SK-N-SH (cell line): ENCODE results near the gene QKI. TPM values are rescaled to one million over a fixed set of nuclear protein-coding genes. Genes with fewer than 3 reads are reported as not detected.

ENCODE experiments used
- CTCF ChIA-PET: fragments of 300-600, 350-600 bp; formaldehyde crosslinking; extraction: SDS; loops from one replicate; lab custom pipeline; 2021; lab: Yijun Ruan, JAX
- POLR2A ChIA-PET: fragments of 350-600 bp; sonication (Branson Sonifier 250); formaldehyde crosslinking; extraction: SDS; loops from one replicate; lab custom pipeline; 2020; ENCODE audit warnings: antibody characterized with exemption, inconsistent platforms; lab: Yijun Ruan, JAX
- DNase-seq: peaks from one replicate; pipeline ENCODE4 v3.0.0; 2012
- H2AFZ ChIP-seq: fragments of 200-600 bp; sonication (generic); 2 replicates; pipeline ENCODE4 v1.8.1; 2016; ENCODE audit warnings: antibody characterized with exemption, mild to moderate bottlenecking, low read depth
- H3F3A ChIP-seq: fragments of 200-600 bp; sonication (generic); replicated peaks from 2 replicates; pipeline ENCODE3; 2016; ENCODE audit warnings: antibody characterized with exemption, mild to moderate bottlenecking; ENCODE audit not compliant: insufficient read depth
- H3K27ac ChIP-seq, 2 experiments: fragments of 200-500 bp in 1 of 2; fragments of 200-600 bp in 1 of 2; sonication (Bioruptor generic) in 1 of 2; sonication (generic), shearing (Covaris generic) in 1 of 2; 2 replicates each; pipeline versions ENCODE4 v1.5.1 to v1.6.1; 2014 to 2016; ENCODE audit warnings: low read depth in 2 of 2, inconsistent platforms in 1 of 2, low read length in 1 of 2, mild to moderate bottlenecking in 1 of 2, mixed read lengths in 1 of 2
- H3K27me3 ChIP-seq: fragments of 200-600 bp; sonication (generic), shearing (Covaris generic); 2 replicates; pipeline ENCODE4 v1.6.1; 2016; ENCODE audit warnings: mixed run types; ENCODE audit not compliant: insufficient read depth
- H3K36me3 ChIP-seq, 2 experiments: fragments of 200-500 bp in 1 of 2; fragments of 200-600 bp in 1 of 2; sonication (Bioruptor generic) in 1 of 2; sonication (generic) in 1 of 2; replicated peaks in 1 of 2; 2 replicates each; pipeline versions ENCODE3 to v1.5.1; 2014 to 2016; ENCODE audit warnings: low read length in 1 of 2, mild to moderate bottlenecking in 1 of 2; ENCODE audit not compliant: insufficient read depth in 2 of 2, control insufficient read depth in 1 of 2
- H3K4me1 ChIP-seq, 2 experiments: fragments of 200-500 bp in 1 of 2; fragments of 200-600 bp in 1 of 2; sonication (Bioruptor generic) in 1 of 2; sonication (generic), shearing (Covaris generic) in 1 of 2; 2 replicates each; pipeline versions ENCODE4 v1.5.1 to v1.6.1; 2014 to 2016; ENCODE audit warnings: low read depth in 1 of 2, low read length in 1 of 2, mixed run types in 1 of 2; ENCODE audit not compliant: insufficient read depth in 2 of 2, control insufficient read depth in 1 of 2
- H3K4me2 ChIP-seq: fragments of 200-600 bp; sonication (generic), shearing (Covaris generic); 2 replicates; pipeline ENCODE4 v1.6.1; 2017; ENCODE audit warnings: mixed run types
- H3K4me3 ChIP-seq, 2 experiments: fragments of 200-500 bp in 1 of 2; fragments of 200-600 bp in 1 of 2; sonication (Bioruptor generic) in 1 of 2; sonication (generic), shearing (Covaris generic) in 1 of 2; 2 replicates each; pipeline versions ENCODE4 v1.5.1 to v1.8.1; 2014 to 2016; ENCODE audit warnings: low read depth in 2 of 2, inconsistent platforms in 1 of 2, low read length in 1 of 2, mild to moderate bottlenecking in 1 of 2, mixed read lengths in 1 of 2, moderate library complexity in 1 of 2
- H3K79me2 ChIP-seq: fragments of 200-600 bp; sonication (generic); 2 replicates; pipeline ENCODE4 v1.8.1; 2017; ENCODE audit warnings: mild to moderate bottlenecking; ENCODE audit not compliant: insufficient read depth
- H3K9ac ChIP-seq: fragments of 200-600 bp; sonication (generic); 2 replicates; pipeline ENCODE4 v1.6.1; 2017; ENCODE audit warnings: mixed run types
- H3K9me2 ChIP-seq: fragments of 200-600 bp; sonication (generic); 2 replicates; pipeline ENCODE4 v1.6.1; 2017; ENCODE audit warnings: mixed run types
- H3K9me3 ChIP-seq: fragments of 200-600 bp; sonication (generic); 2 replicates; pipeline ENCODE4 v1.6.1; 2017; ENCODE audit warnings: mixed run types, mild to moderate bottlenecking, moderate library complexity
- H4K20me1 ChIP-seq: fragments of 200-600 bp; sonication (generic); 2 replicates; pipeline ENCODE4 v1.6.1; 2017; ENCODE audit warnings: mild to moderate bottlenecking, mixed run types; ENCODE audit not compliant: insufficient read depth
- EP300 ChIP-seq, 2 experiments: IDR thresholded peaks; 2 replicates each; pipeline versions ENCODE4 v1.4.0 to v1.6.1; 2012; ENCODE audit warnings: borderline replicate concordance in 1 of 2, low read depth in 1 of 2, low read length in 1 of 2
- FOSL2 ChIP-seq: IDR thresholded peaks from 2 replicates; pipeline ENCODE4 v1.4.0; 2012; ENCODE audit warnings: low read depth, mild to moderate bottlenecking, moderate library complexity, borderline replicate concordance
- GABPA ChIP-seq: IDR thresholded peaks from 2 replicates; pipeline ENCODE4 v1.4.0; 2012; ENCODE audit warnings: low read depth, mild to moderate bottlenecking
- JUND ChIP-seq: IDR thresholded peaks from 2 replicates; pipeline ENCODE4 v1.4.0; 2012
- MAX ChIP-seq: IDR thresholded peaks from 2 replicates; pipeline ENCODE4 v1.4.0; 2012; ENCODE audit warnings: low read depth
- MEF2A ChIP-seq: IDR thresholded peaks from 2 replicates; pipeline ENCODE4 v1.4.0; 2012; ENCODE audit warnings: low read depth, borderline replicate concordance
- MXI1 ChIP-seq: IDR thresholded peaks from 2 replicates; pipeline ENCODE4 v1.6.1; 2012; ENCODE audit warnings: mild to moderate bottlenecking, low read depth, low read length, improper control_type of control experiment
- NFIC ChIP-seq: IDR thresholded peaks from 2 replicates; pipeline ENCODE4 v1.4.0; 2012; ENCODE audit warnings: borderline replicate concordance
- PBX3 ChIP-seq: IDR thresholded peaks from 2 replicates; pipeline ENCODE4; 2012
- REST ChIP-seq: IDR thresholded peaks from 2 replicates; pipeline ENCODE4 v1.6.1; 2012; ENCODE audit warnings: mild to moderate bottlenecking, low read depth, low read length, moderate library complexity
- RXRA ChIP-seq: IDR thresholded peaks from 2 replicates; pipeline ENCODE4 v1.4.0; 2012; ENCODE audit warnings: low read depth, mild to moderate bottlenecking, borderline replicate concordance
- TCF12 ChIP-seq: IDR thresholded peaks from 2 replicates; pipeline ENCODE4 v1.4.0; 2012
- TEAD4 ChIP-seq: IDR thresholded peaks from 2 replicates; pipeline ENCODE4 v1.4.0; 2012; ENCODE audit warnings: mild to moderate bottlenecking, borderline replicate concordance; ENCODE audit not compliant: insufficient read depth
- WGBS: methylation state at CpG from one replicate; pipeline ENCODE4 v1.1.6; 2017; ENCODE audit warnings: low lambda C conversion rate; 5-methylcytosine and 5-hydroxymethylcytosine counted together
- polyA plus RNA-seq, 3 experiments: library from polyadenylated mRNA; depleted of rRNA; stranded (reverse); fragments of >200 nt; gene quantifications; 2 replicates each; pipeline ENCODE4 v1.2.3, GENCODE V29; 2012

QKI gene
- polyA plus RNA-seq, 1 of the 3 experiments (the other 2 are of a cell fraction): 51.1 TPM

- H3K79me2 ChIP-seq: no peaks in the 10 kb centered on the region
- H3K4me2 ChIP-seq: no peak overlapping the region
- peaks cover 5 to 27% of the 10 kb centered on the region in 2 experiments; a peak in 3 of 4 replicates for H3K4me1 ChIP-seq
- no peaks in the 10 kb centered on the region for H3K9me3 ChIP-seq
- H3K27ac ChIP-seq: no peak overlapping the region
- no peak overlapping the region for H3K9ac ChIP-seq
- H3K4me3 ChIP-seq: no peak overlapping the region
- no peaks in the 10 kb centered on the region for H4K20me1 ChIP-seq
- H3K36me3 ChIP-seq: no peaks in the 10 kb centered on the region
- no peaks in the 10 kb centered on the region for H3K27me3 ChIP-seq
- POLR2A ChIA-PET: no interaction called here
- CTCF ChIA-PET: interaction anchor here (1.1 kb wide), 1 partner anchor 42 kb away, joined by 3 read pairs; no protein-coding TSS in a partner anchor
- peaks cover 11% of the 10 kb centered on the region for H3F3A ChIP-seq
- H3K9me2 ChIP-seq: no peaks in the 10 kb centered on the region
- no peak overlapping the region for H2AFZ ChIP-seq
- 84% methylated on average over 7 of the region's 7 CpGs for WGBS
- DNase-seq: no peak
- TF ChIP-seq MAX: no peak
Observed at GRCh38 chr6:163583558-163583957, 169.0 kb downstream of the QKI start.

GRCh38 chr6:163585932-163586437 is 171.5 kb downstream of the QKI start:
- ChIA-PET CTCF (interaction anchor here (0.8 kb wide), 1 partner anchor 31 kb away, joined by 3 read pairs; no protein-coding TSS in a partner anchor), POLR2A (no interaction called here)
- TF ChIP-seq GABPA (no peak), TEAD4 (no peak), RXRA (peak; percentile 41; the same call in 1 of the 2 replicates), NFIC (peak; percentile 65), FOSL2 (peak; percentile 78), EP300 (IDR thresholded peaks at IDR 0.05; ENCODE audit: borderline replicate concordance in 1 of 2, low read depth in 1 of 2, low read length in 1 of 2) (0 out of 4 replicates have a peak, but pooled peaks of 1 of the 2 experiments have one; percentile 45), REST (peak; percentile 86), MEF2A (peak; percentile 84; the same call in 1 of the 2 replicates), MXI1 (no peak), JUND (peak; percentile 78), TCF12 (peak; percentile 54; the same call in 1 of the 2 replicates), PBX3 (peak; percentile 61)
- Histone ChIP-seq H3K4me1 (peaks cover 7 to 27% of the 10 kb centered on the region in 2 experiments; a peak in 3 of 4 replicates), H3K9ac (no peak overlapping the region; the same call in 1 of the 2 replicates), H3K27me3 (no peaks in the 10 kb centered on the region), H2AFZ (no peak overlapping the region), H3K9me3 (no peaks in the 10 kb centered on the region), H3K79me2 (no peaks in the 10 kb centered on the region), H3K9me2 (no peaks in the 10 kb centered on the region), H3F3A (peaks cover 11% of the 10 kb centered on the region), H3K27ac (peak overlapping the region in 1 of 2 experiments; percentile 77; a peak in 2 of 4 replicates), H3K36me3 (no peaks in the 10 kb centered on the region), H3K4me3 (no peak overlapping the region), H4K20me1 (no peaks in the 10 kb centered on the region), H3K4me2 (peak overlapping the region; percentile 54)
- no peak for DNase-seq
- 44% methylated on average over 8 of the region's 8 CpGs for WGBS
